NB4 (cell line): ENCODE results near the gene IFNA16.
"Not testable (repeated sequence)": the region's sequence is repeated elsewhere in the genome, so short reads cannot be mapped to it uniquely, and the experiment has no call there.

Source experiments
- DNase-seq: peaks from one replicate; pipeline ENCODE4 v3.0.0; 2010; ENCODE audit warnings: low read depth
- H3K4me3 ChIP-seq: one replicate; pipeline ENCODE4 v1.5.1; 2011; ENCODE audit warnings: mild to moderate bottlenecking, low read depth, low read length, moderate library complexity
- MAX ChIP-seq: IDR thresholded peaks from 2 replicates; pipeline ENCODE4 v1.6.1; 2011; ENCODE audit warnings: low read depth, low read length
- MYC ChIP-seq: IDR thresholded peaks from 2 replicates; pipeline ENCODE4 v1.6.1; 2011; ENCODE audit warnings: low read depth, low read length
- POLR2A ChIP-seq: IDR thresholded peaks from 2 replicates; pipeline ENCODE4 v1.6.1; 2011; ENCODE audit warnings: mild to moderate bottlenecking; ENCODE audit not compliant: insufficient read length; ENCODE audit errors: extremely low read depth
- TF ChIP-seq, protein P1 (sequence below): IDR thresholded peaks from one replicate; pipeline ENCODE4 v1.5.1; 2012; ENCODE audit warnings: low read depth, low read length

Gene IFNA16

GRCh38 chr9:21228122-21228521 lies 11.0 kb upstream of the IFNA16 start, which contains the start of gene IFNA17:
TSS of gene IFNA17 (minus strand) at chr9:21228222. CDS start at chr9:21228173, 49 bp downstream.
- DNase-seq: no peak
- no peak for TF ChIP-seq MAX
- TF ChIP-seq MYC: no peak
- TF ChIP-seq, protein P1, sequence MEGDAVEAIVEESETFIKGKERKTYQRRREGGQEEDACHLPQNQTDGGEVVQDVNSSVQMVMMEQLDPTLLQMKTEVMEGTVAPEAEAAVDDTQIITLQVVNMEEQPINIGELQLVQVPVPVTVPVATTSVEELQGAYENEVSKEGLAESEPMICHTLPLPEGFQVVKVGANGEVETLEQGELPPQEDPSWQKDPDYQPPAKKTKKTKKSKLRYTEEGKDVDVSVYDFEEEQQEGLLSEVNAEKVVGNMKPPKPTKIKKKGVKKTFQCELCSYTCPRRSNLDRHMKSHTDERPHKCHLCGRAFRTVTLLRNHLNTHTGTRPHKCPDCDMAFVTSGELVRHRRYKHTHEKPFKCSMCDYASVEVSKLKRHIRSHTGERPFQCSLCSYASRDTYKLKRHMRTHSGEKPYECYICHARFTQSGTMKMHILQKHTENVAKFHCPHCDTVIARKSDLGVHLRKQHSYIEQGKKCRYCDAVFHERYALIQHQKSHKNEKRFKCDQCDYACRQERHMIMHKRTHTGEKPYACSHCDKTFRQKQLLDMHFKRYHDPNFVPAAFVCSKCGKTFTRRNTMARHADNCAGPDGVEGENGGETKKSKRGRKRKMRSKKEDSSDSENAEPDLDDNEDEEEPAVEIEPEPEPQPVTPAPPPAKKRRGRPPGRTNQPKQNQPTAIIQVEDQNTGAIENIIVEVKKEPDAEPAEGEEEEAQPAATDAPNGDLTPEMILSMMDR: no peak
- TF ChIP-seq POLR2A: no peak

DNA sequence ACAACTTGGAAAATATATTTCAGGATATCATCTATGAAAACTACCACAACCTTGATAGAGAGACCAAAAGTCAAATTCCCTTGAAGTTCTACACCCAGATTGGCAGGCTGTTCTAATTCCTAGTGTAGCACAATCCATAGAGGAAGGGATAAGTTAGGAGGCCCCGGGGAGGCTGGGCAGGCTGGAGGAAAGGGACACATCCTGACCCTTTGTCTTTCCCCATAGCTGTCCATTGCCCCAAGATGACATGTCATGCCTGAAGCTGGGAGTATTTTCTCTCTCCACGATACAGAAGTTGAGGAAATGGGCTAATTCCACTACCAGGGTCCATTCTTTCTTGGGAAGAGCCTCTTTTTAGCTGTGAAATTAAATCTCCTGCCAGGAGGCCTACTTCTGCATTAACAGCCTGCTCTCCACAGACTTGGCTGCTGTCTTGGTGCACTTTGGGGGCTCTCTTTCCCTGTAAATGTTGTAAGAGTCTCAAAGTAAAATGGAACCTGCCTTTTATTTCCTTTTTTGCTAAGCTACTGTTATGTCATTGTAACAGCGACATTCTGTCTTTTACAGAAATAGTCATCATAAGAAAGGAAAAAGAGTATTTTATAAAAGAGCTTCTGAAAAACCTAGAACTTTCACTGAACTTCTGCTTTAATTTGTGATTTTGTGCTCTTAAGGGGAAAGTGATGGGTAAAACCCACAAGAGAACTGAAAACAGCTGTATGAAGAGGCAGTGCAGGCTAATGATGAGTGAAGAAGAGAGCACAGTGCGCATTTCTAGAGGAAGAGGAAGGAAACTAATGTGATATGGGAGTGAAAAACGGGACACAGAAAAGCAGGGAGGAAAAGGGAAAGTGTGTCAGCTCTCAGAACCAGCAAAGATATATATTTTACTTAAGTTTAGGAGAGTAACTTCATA lies 3.4 kb downstream of the IFNA16 start:
- DNase-seq: peak; percentile 65
- TF ChIP-seq, protein P1: peak; percentile 84
- not testable (repeated sequence) for H3K4me3 ChIP-seq

More at GRCh38 chr9:21228122-21228521, 11.0 kb upstream of the IFNA16 start, which contains the start of gene IFNA17:
- H3K4me3 ChIP-seq: no peak within 1 kb of the TSS

DNA sequence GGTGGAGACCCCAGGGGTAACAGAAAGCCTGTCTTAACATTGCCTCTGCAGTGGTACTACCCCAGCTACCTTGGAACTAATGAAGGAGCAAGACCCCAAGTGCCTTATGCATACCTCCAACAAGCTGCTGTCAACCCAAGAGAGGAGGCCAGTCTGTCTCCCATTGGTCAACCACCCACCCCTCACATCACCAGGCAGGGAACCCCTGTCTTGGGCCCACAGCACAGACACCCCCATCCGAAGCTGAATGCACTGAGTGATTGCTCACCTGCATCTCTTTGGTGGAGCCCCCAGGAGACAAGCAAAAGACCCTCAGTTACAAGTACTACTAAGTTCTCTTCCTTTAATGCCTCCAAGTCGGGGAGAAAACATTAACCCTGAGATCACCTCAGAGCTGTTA lies 5.0 kb downstream of the IFNA16 start:
- DNase-seq, H3K4me3 ChIP-seq: not testable (repeated sequence)

DNA sequence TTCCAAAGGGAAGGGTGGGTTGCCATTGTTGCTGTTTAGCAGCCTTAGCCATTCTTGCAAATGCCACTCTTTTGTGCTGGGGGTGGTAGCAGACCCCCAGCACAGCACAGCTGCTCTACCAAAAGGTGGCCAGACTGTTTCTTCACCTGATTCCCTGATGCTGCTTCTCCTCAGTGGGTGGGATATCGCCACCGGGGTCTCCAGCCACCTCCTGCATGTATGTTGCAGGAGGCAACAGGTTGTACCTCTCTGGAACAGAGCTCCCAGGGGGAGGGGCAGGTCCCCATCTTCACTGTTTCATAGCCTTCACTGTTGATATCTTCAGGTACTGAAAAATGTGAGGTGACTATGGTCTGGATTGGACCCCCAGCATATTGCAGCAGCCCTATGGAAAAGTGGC lies 6.3 kb downstream of the IFNA16 start:
- DNase-seq, H3K4me3 ChIP-seq: not testable (repeated sequence)

DNA sequence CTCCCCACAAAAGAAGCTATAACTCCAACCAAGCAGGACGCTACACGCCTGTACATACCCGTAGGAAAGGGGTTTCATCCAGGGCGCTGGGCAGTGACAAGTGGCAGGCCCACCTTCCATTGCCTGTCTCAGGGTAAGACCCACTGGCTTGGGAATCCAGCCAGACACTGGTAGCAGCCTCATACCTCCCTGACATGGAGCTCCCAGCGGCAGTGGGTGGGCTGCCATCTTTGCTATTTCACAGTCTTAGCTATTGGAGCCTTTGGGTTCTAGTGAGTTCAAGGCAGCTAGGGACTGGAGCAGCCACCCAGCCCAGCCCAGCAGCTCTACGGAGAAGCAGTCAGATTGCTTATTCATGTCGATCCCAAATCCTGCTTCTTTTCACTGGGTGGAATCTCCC lies 6.8 kb downstream of the IFNA16 start:
- H3K4me3 ChIP-seq: no peak overlapping the region
- TF ChIP-seq MYC: no peak
- no peak for DNase-seq

DNA sequence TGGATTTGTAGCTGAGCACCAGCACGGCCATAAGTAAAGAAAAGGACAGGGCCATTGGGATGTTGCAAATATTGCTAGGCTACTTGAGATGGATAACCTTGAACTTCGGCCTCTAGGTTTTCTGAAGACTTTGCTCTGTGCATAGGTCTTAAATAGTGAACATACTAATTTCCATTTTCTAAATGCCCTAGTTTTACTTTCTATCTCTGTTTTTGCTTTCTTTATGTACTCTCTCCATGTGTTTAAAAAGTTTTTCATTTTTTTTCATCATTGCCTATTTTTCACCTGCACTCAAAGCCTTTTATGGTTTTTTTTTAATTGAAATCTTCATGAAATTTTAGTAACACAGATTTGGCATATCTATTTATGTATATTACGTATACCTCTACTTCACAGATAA lies 10.1 kb downstream of the IFNA16 start, which contains the start of gene IFNA10:
Gene IFNA10, minus strand, starts transcription at position 101 of the 400 bp plus-strand sequence. Its CDS starts 46 bp downstream, at position 55.
- not testable (repeated sequence) for DNase-seq, H3K4me3 ChIP-seq

DNA sequence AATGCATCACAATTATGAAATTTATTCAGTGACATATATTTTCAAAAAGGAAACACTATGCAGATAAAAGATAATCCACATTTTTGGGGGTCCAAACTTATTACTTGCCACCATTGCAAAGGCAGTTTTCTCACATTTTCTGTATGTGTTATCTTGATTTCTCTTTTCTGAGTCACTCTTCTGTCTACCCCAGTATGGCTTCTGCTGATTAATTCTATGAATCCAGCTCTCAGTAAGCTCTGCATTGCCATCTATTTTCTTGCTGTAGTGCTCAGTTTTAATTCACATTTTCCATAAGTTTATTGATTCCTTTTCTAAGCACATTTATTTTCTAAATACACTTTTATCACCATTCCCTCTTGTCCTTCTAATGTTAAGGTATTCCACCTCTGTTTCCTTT lies 11.9 kb downstream of the IFNA16 start:
- H3K4me3 ChIP-seq: no peak overlapping the region
- no peak for DNase-seq
- TF ChIP-seq POLR2A: no peak
- TF ChIP-seq, protein P1: no peak
- no peak for TF ChIP-seq MAX

DNA sequence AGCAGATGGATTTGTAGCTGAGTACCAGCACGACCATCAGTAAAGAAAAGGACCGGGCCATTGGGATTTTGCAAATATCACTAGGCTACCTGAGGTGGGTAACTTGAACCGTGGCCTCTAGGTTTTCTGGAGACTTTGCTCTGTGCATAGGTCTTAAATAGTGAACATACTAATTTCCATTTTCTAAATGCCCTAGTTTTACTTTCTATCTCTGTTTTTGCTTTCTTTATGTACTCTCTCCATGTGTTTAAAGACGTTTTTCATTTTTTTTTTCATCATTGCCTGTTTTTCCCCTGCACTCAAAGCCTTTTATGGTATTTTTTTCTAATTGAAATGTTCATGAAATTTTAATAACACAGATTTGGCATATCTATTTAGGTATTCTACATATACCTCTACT lies 15.0 kb downstream of the IFNA16 start, which contains the start of gene IFNA7:
Gene IFNA7, minus strand, starts transcription at position 101 of the 400 bp plus-strand sequence. Its CDS starts 40 bp downstream, at position 61.
- DNase-seq, H3K4me3 ChIP-seq: not testable (repeated sequence)
